HCT116 (cell line): Measurements from ENCODE around the gene LCN15.

Source experiments
- CBX3 ChIP-seq: IDR thresholded peaks from 2 replicates; pipeline ENCODE4 v1.6.1; 2012; ENCODE audit warnings: low read depth
- CEBPB ChIP-seq: IDR thresholded peaks from 2 replicates; pipeline ENCODE4 v1.6.1; 2012; ENCODE audit warnings: low read depth
- EZH2 ChIP-seq: fragments of 200-600 bp; sonication (generic); IDR thresholded peaks from 2 replicates; pipeline ENCODE4 v1.6.1; 2017; ENCODE audit warnings: antibody characterized with exemption, mixed run types
- EZH2phosphoT487 ChIP-seq: fragments of 200-600 bp; IDR thresholded peaks from 2 replicates; pipeline ENCODE4 v1.6.1; 2018; ENCODE audit warnings: antibody characterized with exemption, borderline replicate concordance
- POLR2A ChIP-seq: IDR thresholded peaks from 2 replicates; pipeline ENCODE4 v1.7.0; 2011; ENCODE audit warnings: borderline replicate concordance; ENCODE audit not compliant: insufficient read depth, insufficient read length; ENCODE audit errors: extremely low read depth
- POLR2AphosphoS5 ChIP-seq: IDR thresholded peaks from 2 replicates; pipeline ENCODE4 v1.6.1; 2011; ENCODE audit warnings: mild to moderate bottlenecking, low read depth, low read length, moderate library complexity
- RAD21 ChIP-seq: IDR thresholded peaks from 2 replicates; pipeline ENCODE4 v1.6.1; 2012; ENCODE audit warnings: low read depth, mild to moderate bottlenecking
- SIN3A ChIP-seq: IDR thresholded peaks from 2 replicates; pipeline ENCODE4 v1.6.1; 2012; ENCODE audit warnings: low read depth
- YY1 ChIP-seq: IDR thresholded peaks from 2 replicates; pipeline ENCODE4 v1.6.1; 2011; ENCODE audit warnings: low read length, low read depth, moderate library complexity, mild to moderate bottlenecking; ENCODE audit not compliant: insufficient replicate concordance; ENCODE audit errors: extremely low read depth
- ZBTB33 ChIP-seq: IDR thresholded peaks from 2 replicates; pipeline ENCODE4 v1.6.1; 2011; ENCODE audit warnings: mild to moderate bottlenecking, low read length, moderate library complexity; ENCODE audit not compliant: insufficient replicate concordance; ENCODE audit errors: extremely low read depth
- ZFX ChIP-seq: fragments of 450-650 bp; IDR thresholded peaks from 2 replicates; pipeline ENCODE4 v1.6.1; 2017
- TF ChIP-seq, protein P1 (sequence below), 3 experiments: fragments of 200-600 bp in 1 of 3; sonication (generic) in 1 of 3; IDR thresholded peaks in 2 of 3; conservative IDR thresholded peaks in 1 of 3; 2 replicates each; pipeline ENCODE4 v1.5.1; 2012 to 2017; ENCODE audit warnings: low read depth in 2 of 3, low read length in 2 of 3, antibody characterized with exemption in 1 of 3, borderline replicate concordance in 1 of 3, control low read depth in 1 of 3, mild to moderate bottlenecking in 1 of 3, mixed read lengths in 1 of 3, mixed run types in 1 of 3, moderate library complexity in 1 of 3; ENCODE audit not compliant: insufficient read depth in 1 of 3
- TF ChIP-seq, protein P2 (sequence below): IDR thresholded peaks from 2 replicates; pipeline ENCODE4 v1.6.1; 2012

GRCh38 chr9:136751814-136752213 lies 12.5 kb downstream of the LCN15 start:
- TF ChIP-seq ZFX (no peak), CEBPB (no peak), CBX3 (no peak; the same call in 1 of the 2 replicates), EZH2 (no peak), ZBTB33 (no peak), SIN3A (no peak), RAD21 (no peak), POLR2A (no peak), EZH2phosphoT487 (no peak), YY1 (no peak), POLR2AphosphoS5 (no peak)
- TF ChIP-seq, protein P1, sequence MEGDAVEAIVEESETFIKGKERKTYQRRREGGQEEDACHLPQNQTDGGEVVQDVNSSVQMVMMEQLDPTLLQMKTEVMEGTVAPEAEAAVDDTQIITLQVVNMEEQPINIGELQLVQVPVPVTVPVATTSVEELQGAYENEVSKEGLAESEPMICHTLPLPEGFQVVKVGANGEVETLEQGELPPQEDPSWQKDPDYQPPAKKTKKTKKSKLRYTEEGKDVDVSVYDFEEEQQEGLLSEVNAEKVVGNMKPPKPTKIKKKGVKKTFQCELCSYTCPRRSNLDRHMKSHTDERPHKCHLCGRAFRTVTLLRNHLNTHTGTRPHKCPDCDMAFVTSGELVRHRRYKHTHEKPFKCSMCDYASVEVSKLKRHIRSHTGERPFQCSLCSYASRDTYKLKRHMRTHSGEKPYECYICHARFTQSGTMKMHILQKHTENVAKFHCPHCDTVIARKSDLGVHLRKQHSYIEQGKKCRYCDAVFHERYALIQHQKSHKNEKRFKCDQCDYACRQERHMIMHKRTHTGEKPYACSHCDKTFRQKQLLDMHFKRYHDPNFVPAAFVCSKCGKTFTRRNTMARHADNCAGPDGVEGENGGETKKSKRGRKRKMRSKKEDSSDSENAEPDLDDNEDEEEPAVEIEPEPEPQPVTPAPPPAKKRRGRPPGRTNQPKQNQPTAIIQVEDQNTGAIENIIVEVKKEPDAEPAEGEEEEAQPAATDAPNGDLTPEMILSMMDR (IDR thresholded peaks at IDR 0.05 in 2 of 3, conservative IDR thresholded peaks at IDR 0.05 in 1 of 3; ENCODE audit: borderline replicate concordance in 1 of 3, insufficient read depth in 1 of 3, low read depth in 2 of 3, low read length in 2 of 3) = no peak
- TF ChIP-seq, protein P2, sequence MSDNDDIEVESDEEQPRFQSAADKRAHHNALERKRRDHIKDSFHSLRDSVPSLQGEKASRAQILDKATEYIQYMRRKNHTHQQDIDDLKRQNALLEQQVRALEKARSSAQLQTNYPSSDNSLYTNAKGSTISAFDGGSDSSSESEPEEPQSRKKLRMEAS = no peak
